Sigmoid colon (tissue), 4 donors: ENCODE data around the gene NPFFR1.

Experiments
- CTCF ChIP-seq, 4 experiments: fragments of 450-650 bp in 3 of 4; fragments of 200-600 bp in 1 of 4; IDR thresholded peaks; one replicate each; pipeline ENCODE4 v1.5.1; 2016 to 2019; ENCODE audit warnings: antibody characterized with exemption in 4 of 4, mild to moderate bottlenecking in 3 of 4, moderate library complexity in 2 of 4
- EP300 ChIP-seq, 4 donors: sonication (generic); formaldehyde crosslinking; IDR thresholded peaks; one replicate each; pipeline ENCODE4 v1.6.1; 2017; ENCODE audit warnings: antibody characterized with exemption in 4 of 4
- POLR2A ChIP-seq, 2 donors: fragments of 450-650 bp; IDR thresholded peaks; one replicate each; pipeline ENCODE4 v1.6.1; 2016; ENCODE audit warnings: antibody characterized with exemption in 2 of 2, mild to moderate bottlenecking in 2 of 2, moderate library complexity in 2 of 2
- POLR2AphosphoS5 ChIP-seq, 4 donors: sonication (generic); formaldehyde crosslinking; IDR thresholded peaks; one replicate each; pipeline ENCODE4 v1.6.1; 2017; ENCODE audit warnings: antibody characterized with exemption in 4 of 4

GRCh38 chr10:70228491-70228890 is 55.3 kb downstream of the NPFFR1 start:
- TF ChIP-seq CTCF (IDR thresholded peaks at IDR 0.05): no peak
- TF ChIP-seq POLR2A (IDR thresholded peaks at IDR 0.05): no peak
- no peak for TF ChIP-seq POLR2AphosphoS5 (IDR thresholded peaks at IDR 0.05)
- TF ChIP-seq EP300 (IDR thresholded peaks at IDR 0.05): no peak
